ENCODE measurements around the gene ZSCAN20. TPM values are rescaled to one million over a fixed set of nuclear protein-coding genes. Genes with fewer than 3 reads are reported as not detected.
"Not testable (repeated sequence)": the region's sequence is repeated elsewhere in the genome, so short reads cannot be mapped to it uniquely, and the experiment has no call there.

Gene ZSCAN20
- total RNA-seq, 3 donors from 2014 or later (not counting 1 experiment from before 2014, with no cell fraction given) = 0.49 to 1.5 (median 1.0) TPM

- H3K27ac ChIP-seq (ENCODE audit: low read length) = no peak overlapping the region
- Mint-ChIP-seq H3K4me1 (no peaks in the 10 kb centered on the region), H3K4me3 (no peak overlapping the region), H3K27me3 (ENCODE audit: low read depth in 2 of 2) (no peaks in the 10 kb centered on the region), H3K36me3 (no peaks in the 10 kb centered on the region), H3K9me3 (no peaks in the 10 kb centered on the region), H3K27ac (no peak overlapping the region)
- H3K4me1 ChIP-seq (ENCODE audit: control insufficient read depth, insufficient read depth, low read length) = no peaks in the 10 kb centered on the region
- no peak for TF ChIP-seq CTCF (IDR thresholded peaks at IDR 0.05)
- DNase-seq (no peak), ATAC-seq (no peak)
- H3K9me3 ChIP-seq (ENCODE audit: control insufficient read depth, insufficient read depth, low read length) = no peaks in the 10 kb centered on the region
- H3K4me3 ChIP-seq (ENCODE audit: low read length) = no peak overlapping the region
- no peaks in the 10 kb centered on the region for H3K36me3 ChIP-seq (ENCODE audit: control insufficient read depth, insufficient read depth, low read length)
- no peaks in the 10 kb centered on the region for H3K27me3 ChIP-seq (ENCODE audit: control insufficient read depth, insufficient read depth, low read length)
- WGBS (ENCODE audit: insufficient coverage) = 87% methylated on average over 3 of the region's 3 CpGs
- intact Hi-C loops (cut with micrococcal nuclease) = no loop called here
Observed at GRCh38 chr1:33507661-33508060, 35.2 kb downstream of the ZSCAN20 start.

DNA sequence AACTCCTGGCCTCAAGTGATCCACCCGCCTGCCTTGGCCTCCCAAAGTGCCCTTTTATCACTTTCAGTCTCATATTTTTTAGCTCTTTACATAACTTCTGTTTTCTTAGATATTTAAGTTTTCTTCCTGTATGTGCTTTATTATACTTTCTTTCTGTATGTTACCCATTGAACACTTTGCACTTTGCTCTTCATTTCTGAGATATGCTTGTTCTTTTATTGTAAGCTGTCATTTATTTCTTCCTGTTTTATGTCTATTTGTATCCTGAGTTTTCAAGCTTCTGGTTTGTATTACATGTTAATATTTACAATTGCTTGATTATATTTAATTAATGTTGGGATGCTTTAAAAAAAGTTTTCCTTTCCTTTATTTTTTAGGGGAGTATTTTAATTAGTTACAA lies 35.7 kb downstream of the ZSCAN20 start:
- DNase-seq (no peak), ATAC-seq (no peak)
- H3K36me3 ChIP-seq (ENCODE audit: control insufficient read depth, insufficient read depth, low read length) = no peaks in the 10 kb centered on the region
- Mint-ChIP-seq H3K9me3 (no peaks in the 10 kb centered on the region), H3K36me3 (no peaks in the 10 kb centered on the region), H3K4me3 (no peak overlapping the region), H3K4me1 (no peaks in the 10 kb centered on the region), H3K27me3 (ENCODE audit: low read depth in 2 of 2) (no peaks in the 10 kb centered on the region), H3K27ac (no peak overlapping the region)
- intact Hi-C loops (cut with micrococcal nuclease) = no loop called here
- TF ChIP-seq CTCF (IDR thresholded peaks at IDR 0.05) = no peak
- H3K27ac ChIP-seq (ENCODE audit: low read length) = no peak overlapping the region
- H3K27me3 ChIP-seq (ENCODE audit: control insufficient read depth, insufficient read depth, low read length) = no peaks in the 10 kb centered on the region
- no peak overlapping the region for H3K4me3 ChIP-seq (ENCODE audit: low read length)
- H3K4me1 ChIP-seq (ENCODE audit: control insufficient read depth, insufficient read depth, low read length) = no peaks in the 10 kb centered on the region
- no CpG with 5 or more reads among the region's 1 CpG for WGBS (ENCODE audit: insufficient coverage)
- no peaks in the 10 kb centered on the region for H3K9me3 ChIP-seq (ENCODE audit: control insufficient read depth, insufficient read depth, low read length)

DNA sequence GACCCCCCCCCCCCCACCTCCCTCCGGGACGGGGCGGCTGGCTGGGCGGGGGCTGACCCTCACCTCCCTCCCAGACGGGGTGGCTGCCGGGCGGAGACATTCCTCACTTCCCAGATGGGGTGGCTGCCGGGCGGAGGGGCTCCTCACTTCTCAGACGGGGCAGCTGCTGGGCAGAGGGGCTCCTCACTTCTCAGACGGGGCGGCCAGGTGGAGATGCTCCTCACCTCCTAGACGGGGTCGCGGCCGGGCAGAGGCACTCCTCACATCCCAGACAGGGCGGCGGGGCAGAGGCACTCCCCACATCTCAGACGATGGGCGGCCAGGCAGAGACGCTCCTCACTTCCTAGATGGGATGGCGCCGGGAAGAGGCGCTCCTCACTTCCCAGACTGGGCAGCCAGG lies 36.8 kb downstream of the ZSCAN20 start:
- H3K27me3 ChIP-seq (ENCODE audit: control insufficient read depth, insufficient read depth, low read length); DNase-seq; H3K27me3 Mint-ChIP-seq (ENCODE audit: low read depth in 2 of 2); H3K4me1 ChIP-seq (ENCODE audit: control insufficient read depth, insufficient read depth, low read length); ATAC-seq; H3K36me3 ChIP-seq (ENCODE audit: control insufficient read depth, insufficient read depth, low read length); H3K36me3 Mint-ChIP-seq; H3K9me3 Mint-ChIP-seq; H3K4me3 ChIP-seq (ENCODE audit: low read length); H3K4me1 Mint-ChIP-seq; H3K27ac ChIP-seq (ENCODE audit: low read length); intact Hi-C loops (cut with micrococcal nuclease); H3K4me3 Mint-ChIP-seq; H3K9me3 ChIP-seq (ENCODE audit: control insufficient read depth, insufficient read depth, low read length); H3K27ac Mint-ChIP-seq: not testable (repeated sequence)
- WGBS (ENCODE audit: insufficient coverage) = 91% methylated on average over 16 of the region's 24 CpGs

DNA sequence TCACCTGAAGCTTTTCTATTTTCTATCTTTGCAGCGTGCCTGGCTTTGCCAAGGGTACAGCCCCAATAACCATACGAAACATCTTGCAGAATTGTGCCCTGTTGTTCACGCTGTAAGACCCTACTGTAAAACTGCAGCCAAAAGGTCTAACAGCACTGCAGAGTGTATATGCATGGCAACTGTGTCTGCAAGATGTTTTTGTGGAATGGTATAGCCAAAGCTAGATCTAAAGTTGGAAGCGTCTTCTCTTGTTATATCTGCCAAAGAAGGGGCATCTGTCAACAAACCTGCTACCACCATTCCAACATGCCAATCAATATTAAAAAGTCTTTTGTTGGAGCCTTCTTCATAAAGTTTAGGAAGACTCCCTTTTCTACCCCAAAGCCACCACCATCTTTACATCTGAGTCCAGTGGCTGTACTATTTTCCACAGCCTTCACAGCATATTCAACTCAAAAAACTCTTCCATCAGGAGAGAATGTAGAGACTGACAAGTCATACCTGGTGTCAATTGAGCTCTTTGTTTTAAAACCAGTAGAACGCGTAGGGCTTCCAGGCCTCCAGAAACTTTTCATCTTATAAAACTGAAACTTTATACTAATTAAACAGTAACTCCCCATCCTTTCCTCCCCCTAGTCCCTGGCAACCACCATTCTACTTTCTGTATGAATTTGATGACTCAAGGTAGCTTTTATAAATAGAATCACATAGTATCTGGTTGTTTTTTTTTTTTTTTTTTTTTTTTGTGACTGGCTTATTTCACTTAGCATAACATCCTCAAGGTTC lies 40.0 kb downstream of the ZSCAN20 start:
- Mint-ChIP-seq H3K27me3 (ENCODE audit: low read depth in 2 of 2) (peaks cover 0 to 5% of the 10 kb centered on the region in 2 donors), H3K9me3 (no peaks in the 10 kb centered on the region), H3K4me3 (no peak overlapping the region), H3K36me3 (no peaks in the 10 kb centered on the region), H3K27ac (no peak overlapping the region), H3K4me1 (no peaks in the 10 kb centered on the region)
- DNase-seq (no peak), ATAC-seq (no peak)
- H3K4me1 ChIP-seq (ENCODE audit: control insufficient read depth, insufficient read depth, low read length) = no peaks in the 10 kb centered on the region
- no peaks in the 10 kb centered on the region for H3K36me3 ChIP-seq (ENCODE audit: control insufficient read depth, insufficient read depth, low read length)
- no peaks in the 10 kb centered on the region for H3K9me3 ChIP-seq (ENCODE audit: control insufficient read depth, insufficient read depth, low read length)
- no peaks in the 10 kb centered on the region for H3K27me3 ChIP-seq (ENCODE audit: control insufficient read depth, insufficient read depth, low read length)
- intact Hi-C loops (cut with micrococcal nuclease) = no loop called here
- WGBS (ENCODE audit: insufficient coverage) = 92% methylated on average over 6 of the region's 6 CpGs
- no peak overlapping the region for H3K4me3 ChIP-seq (ENCODE audit: low read length)
- no peak for TF ChIP-seq CTCF (IDR thresholded peaks at IDR 0.05)
- H3K27ac ChIP-seq (ENCODE audit: low read length) = no peak overlapping the region
